HepG2 (cell line): ENCODE data around the gene ARMC2. TPM values are rescaled to one million over a fixed set of nuclear protein-coding genes. Genes with fewer than 3 reads are reported as not detected.
A peak's percentile ranks its signal among the peaks of the same experiment; 100 is the strongest.

ENCODE experiments used
- AKAP8 ChIP-seq: sonication (generic); formaldehyde crosslinking; IDR thresholded peaks from 2 replicates; pipeline ENCODE4 v1.5.1; 2020; ENCODE audit warnings: mild to moderate bottlenecking, missing genetic modification reagents
- CBX2 ChIP-seq, 2 experiments: fragments of 200-600 bp in 1 of 2; sonication (generic); formaldehyde crosslinking in 1 of 2; IDR thresholded peaks; 2 replicates each; pipeline versions ENCODE4 v1.7.0 to v1.8.1; 2018 to 2022; ENCODE audit warnings: low read depth in 2 of 2, low read length in 1 of 2, mild to moderate bottlenecking in 1 of 2, missing genetic modification reagents in 1 of 2
- JARID2 ChIP-seq: sonication (generic); formaldehyde crosslinking; IDR thresholded peaks from 2 replicates; pipeline ENCODE4 v1.8.1; 2023; ENCODE audit warnings: missing genetic modification reagents, inconsistent platforms; ENCODE audit not compliant: insufficient replicate concordance
- NFE2L2 ChIP-seq: fragments of 150-350 bp; IDR thresholded peaks from 2 replicates; pipeline ENCODE4 v1.6.1; 2014; ENCODE audit warnings: low read length
- RARG ChIP-seq: sonication (generic); formaldehyde crosslinking; IDR thresholded peaks from 2 replicates; pipeline ENCODE4 v1.4.0; 2020; ENCODE audit warnings: low read depth, mild to moderate bottlenecking, missing genetic modification reagents
- RFX1 ChIP-seq: fragments of 450-650 bp; IDR thresholded peaks from 2 replicates; pipeline ENCODE4 v1.6.1; 2017
- SIX4 ChIP-seq: sonication (generic); formaldehyde crosslinking; IDR thresholded peaks from 2 replicates; pipeline ENCODE4 v1.4.0; 2020; ENCODE audit warnings: missing genetic modification reagents
- SPEN ChIP-seq: sonication (generic); formaldehyde crosslinking; IDR thresholded peaks from 2 replicates; pipeline ENCODE4 v1.5.1; 2020; ENCODE audit warnings: low read depth, mild to moderate bottlenecking, missing genetic modification reagents
- TCF12 ChIP-seq, 2 experiments: fragments of 450-650 bp in 1 of 2; sonication (generic) in 1 of 2; formaldehyde crosslinking in 1 of 2; IDR thresholded peaks; 2 replicates each; pipeline versions ENCODE4 v1.6.1 to v1.8.0; 2017 to 2022; ENCODE audit warnings: antibody characterized with exemption in 1 of 2, mild to moderate bottlenecking in 1 of 2, missing genetic modification reagents in 1 of 2, moderate library complexity in 1 of 2
- XRCC5 ChIP-seq: fragments of 200-400 bp; formaldehyde crosslinking; optimal IDR thresholded peaks from 2 replicates; pipeline ENCODE3; 2017; ENCODE audit warnings: mild to moderate bottlenecking, low read length
- ZKSCAN8 ChIP-seq: IDR thresholded peaks from 2 replicates; pipeline ENCODE4 v1.6.1; 2016; ENCODE audit warnings: borderline replicate concordance, missing genetic modification reagents, missing compliant biosample characterization
- ZNF3 ChIP-seq: IDR thresholded peaks from 2 replicates; pipeline ENCODE4 v1.7.0; 2017; ENCODE audit warnings: inconsistent platforms
- ZNF317 ChIP-seq: sonication (generic); formaldehyde crosslinking; IDR thresholded peaks from 2 replicates; pipeline ENCODE4 v1.5.0; 2020; ENCODE audit warnings: mild to moderate bottlenecking, missing genetic modification reagents
- ZNF530 ChIP-seq: sonication (generic); formaldehyde crosslinking; IDR thresholded peaks from 2 replicates; pipeline ENCODE4 v1.5.0; 2020; ENCODE audit warnings: low read depth, mild to moderate bottlenecking, missing genetic modification reagents
- ZNF563 ChIP-seq: sonication (generic); formaldehyde crosslinking; IDR thresholded peaks from 2 replicates; pipeline ENCODE4 v1.8.0; 2022; ENCODE audit warnings: mild to moderate bottlenecking, moderate library complexity, missing genetic modification reagents
- ZNF703 ChIP-seq: sonication (generic); formaldehyde crosslinking; IDR thresholded peaks from 2 replicates; pipeline ENCODE4 v1.5.1; 2020; ENCODE audit warnings: missing genetic modification reagents, mild to moderate bottlenecking, moderate library complexity, borderline replicate concordance
- ZNF772 ChIP-seq: sonication (generic); formaldehyde crosslinking; IDR thresholded peaks from 2 replicates; pipeline ENCODE4 v1.5.0; 2020; ENCODE audit warnings: mild to moderate bottlenecking, missing genetic modification reagents
- ZNF782 ChIP-seq: sonication (generic); formaldehyde crosslinking; IDR thresholded peaks from 2 replicates; pipeline ENCODE4 v1.4.0; 2020; ENCODE audit warnings: missing genetic modification reagents, mild to moderate bottlenecking, borderline replicate concordance
- ZSCAN31 ChIP-seq: sonication (generic); formaldehyde crosslinking; IDR thresholded peaks from 2 replicates; pipeline ENCODE4 v1.5.0; 2020; ENCODE audit warnings: low read depth, mild to moderate bottlenecking, missing genetic modification reagents
- polyA plus RNA-seq, 8 experiments: library from polyadenylated mRNA; depleted of rRNA in 3 of 8; stranded (reverse) in 7 of 8; unstranded in 1 of 8; fragments of >200 nt; fragmentation: Illumina TruSeq in 4 of 8; extraction: Trizol in 4 of 8; gene quantifications; 2 replicates each; pipeline versions ENCODE4 v1.2.1 to v1.2.3, GENCODE V29; 2011 to 2016; ENCODE audit warnings: low read depth in 4 of 8, missing spikeins in 1 of 8, mixed read lengths in 1 of 8; ENCODE audit not compliant: insufficient read depth in 1 of 8
- total RNA-seq, 5 experiments: library from RNA; depleted of rRNA; stranded (reverse); fragments of >200 nt; fragmentation: Illumina TruSeq; extraction: Trizol; gene quantifications; 2 replicates each; pipeline ENCODE4 v1.2.3, GENCODE V29; 2016; ENCODE audit warnings: low read depth in 1 of 5
- TF ChIP-seq, protein P1 (sequence below): IDR thresholded peaks from 2 replicates; pipeline ENCODE4 v1.6.1; 2016
- TF ChIP-seq, protein P2 (sequence below): sonication (generic); formaldehyde crosslinking; IDR thresholded peaks from 2 replicates; pipeline ENCODE4 v1.4.0; 2020; ENCODE audit warnings: missing genetic modification reagents; ENCODE audit errors: not compliant biosample characterization
- TF ChIP-seq, protein P3 (sequence below): sonication (generic); formaldehyde crosslinking; IDR thresholded peaks from 2 replicates; pipeline ENCODE4 v1.4.0; 2020; ENCODE audit warnings: mild to moderate bottlenecking, missing genetic modification reagents
- TF ChIP-seq, protein P4 (sequence below): sonication (generic); formaldehyde crosslinking; IDR thresholded peaks from 2 replicates; pipeline ENCODE4 v1.5.0; 2020; ENCODE audit warnings: mild to moderate bottlenecking, missing genetic modification reagents

Gene ARMC2
- total and polyA plus RNA-seq, 2 of the 13 experiments (the other 11 are each of a cell fraction or from before 2014, with no cell fraction given), result 1.4 to 3.2 TPM

DNA sequence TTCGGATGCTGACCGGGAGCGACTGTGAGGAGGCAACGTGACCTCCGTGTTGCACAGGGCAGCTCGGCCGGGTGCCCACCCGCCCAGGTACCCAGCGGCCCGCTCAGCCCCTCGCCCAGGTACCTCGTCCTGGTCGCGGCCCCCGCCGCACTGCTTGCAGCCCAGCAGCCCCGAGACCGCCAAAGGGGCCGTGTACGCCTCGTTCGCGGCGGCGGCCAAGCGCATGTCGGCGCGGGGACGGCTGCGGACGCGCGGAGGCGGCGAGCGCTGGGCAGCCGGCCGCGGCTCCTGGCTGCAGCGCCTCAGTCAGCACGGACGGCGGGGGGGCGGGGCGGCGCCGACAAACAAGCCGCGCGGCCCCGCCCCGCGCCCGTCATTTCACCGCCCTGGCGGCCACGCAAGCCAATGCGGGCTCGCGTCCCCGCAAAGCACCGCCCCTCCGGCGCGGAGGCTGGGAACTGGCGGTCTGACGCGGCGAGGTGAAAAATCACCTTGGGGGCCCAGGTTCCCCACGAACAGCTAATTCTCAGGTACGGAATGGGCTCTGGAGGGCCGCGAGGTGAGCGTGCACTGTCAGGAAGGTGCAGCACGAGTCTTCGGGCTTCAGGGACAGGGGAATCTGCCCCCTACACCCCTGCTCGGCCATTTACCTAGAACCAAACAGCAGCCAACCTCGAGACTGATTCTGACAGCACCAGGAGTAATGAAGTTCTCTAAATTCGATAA is 161.2 kb downstream of the ARMC2 start (continued):
- TF ChIP-seq, protein P1, sequence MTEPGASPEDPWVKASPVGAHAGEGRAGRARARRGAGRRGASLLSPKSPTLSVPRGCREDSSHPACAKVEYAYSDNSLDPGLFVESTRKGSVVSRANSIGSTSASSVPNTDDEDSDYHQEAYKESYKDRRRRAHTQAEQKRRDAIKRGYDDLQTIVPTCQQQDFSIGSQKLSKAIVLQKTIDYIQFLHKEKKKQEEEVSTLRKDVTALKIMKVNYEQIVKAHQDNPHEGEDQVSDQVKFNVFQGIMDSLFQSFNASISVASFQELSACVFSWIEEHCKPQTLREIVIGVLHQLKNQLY (CRISPR knock-in tag), result no peak
- peak; percentile 87 for TF ChIP-seq SPEN (CRISPR knock-in tag)
- TF ChIP-seq NFE2L2, result no peak
- no peak; the same call in 1 of the 2 replicates for TF ChIP-seq ZNF317 (CRISPR knock-in tag)
- TF ChIP-seq, protein P2, sequence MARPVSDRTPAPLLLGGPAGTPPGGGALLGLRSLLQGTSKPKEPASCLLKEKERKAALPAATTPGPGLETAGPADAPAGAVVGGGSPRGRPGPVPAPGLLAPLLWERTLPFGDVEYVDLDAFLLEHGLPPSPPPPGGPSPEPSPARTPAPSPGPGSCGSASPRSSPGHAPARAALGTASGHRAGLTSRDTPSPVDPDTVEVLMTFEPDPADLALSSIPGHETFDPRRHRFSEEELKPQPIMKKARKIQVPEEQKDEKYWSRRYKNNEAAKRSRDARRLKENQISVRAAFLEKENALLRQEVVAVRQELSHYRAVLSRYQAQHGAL, result peak; percentile 23
- no peak; the same call in 1 of the 2 replicates for TF ChIP-seq ZSCAN31 (CRISPR knock-in tag)
- TF ChIP-seq ZNF772, result no peak
- no peak for TF ChIP-seq TCF12 (IDR thresholded peaks at IDR 0.05)
- 0 out of 2 replicates have a peak, but pooled peaks have one; percentile 47 for TF ChIP-seq TCF12 (CRISPR knock-in tag; IDR thresholded peaks at IDR 0.05)
- no peak for TF ChIP-seq ZKSCAN8
- TF ChIP-seq XRCC5, result peak; percentile 8
- no peak for TF ChIP-seq RFX1
- TF ChIP-seq JARID2 (CRISPR knock-in tag), result no peak
- TF ChIP-seq ZNF703, result 0 out of 2 replicates have a peak, but pooled peaks have one; percentile 54
- TF ChIP-seq, protein P3, sequence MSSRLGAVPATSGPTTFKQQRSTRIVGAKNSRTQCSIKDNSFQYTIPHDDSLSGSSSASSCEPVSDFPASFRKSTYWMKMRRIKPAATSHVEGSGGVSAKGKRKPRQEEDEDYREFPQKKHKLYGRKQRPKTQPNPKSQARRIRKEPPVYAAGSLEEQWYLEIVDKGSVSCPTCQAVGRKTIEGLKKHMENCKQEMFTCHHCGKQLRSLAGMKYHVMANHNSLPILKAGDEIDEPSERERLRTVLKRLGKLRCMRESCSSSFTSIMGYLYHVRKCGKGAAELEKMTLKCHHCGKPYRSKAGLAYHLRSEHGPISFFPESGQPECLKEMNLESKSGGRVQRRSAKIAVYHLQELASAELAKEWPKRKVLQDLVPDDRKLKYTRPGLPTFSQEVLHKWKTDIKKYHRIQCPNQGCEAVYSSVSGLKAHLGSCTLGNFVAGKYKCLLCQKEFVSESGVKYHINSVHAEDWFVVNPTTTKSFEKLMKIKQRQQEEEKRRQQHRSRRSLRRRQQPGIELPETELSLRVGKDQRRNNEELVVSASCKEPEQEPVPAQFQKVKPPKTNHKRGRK (CRISPR knock-in tag), result no peak
- no peak for TF ChIP-seq RARG (CRISPR knock-in tag)
- TF ChIP-seq SIX4 (CRISPR knock-in tag), result no peak
- no peak for TF ChIP-seq CBX2 (IDR thresholded peaks at IDR 0.05; ENCODE audit: low read depth, low read length)
- no peak for TF ChIP-seq CBX2 (CRISPR knock-in tag; IDR thresholded peaks at IDR 0.05; ENCODE audit: low read depth)
- TF ChIP-seq ZNF3 (CRISPR knock-in tag), result no peak
- TF ChIP-seq, protein P4, sequence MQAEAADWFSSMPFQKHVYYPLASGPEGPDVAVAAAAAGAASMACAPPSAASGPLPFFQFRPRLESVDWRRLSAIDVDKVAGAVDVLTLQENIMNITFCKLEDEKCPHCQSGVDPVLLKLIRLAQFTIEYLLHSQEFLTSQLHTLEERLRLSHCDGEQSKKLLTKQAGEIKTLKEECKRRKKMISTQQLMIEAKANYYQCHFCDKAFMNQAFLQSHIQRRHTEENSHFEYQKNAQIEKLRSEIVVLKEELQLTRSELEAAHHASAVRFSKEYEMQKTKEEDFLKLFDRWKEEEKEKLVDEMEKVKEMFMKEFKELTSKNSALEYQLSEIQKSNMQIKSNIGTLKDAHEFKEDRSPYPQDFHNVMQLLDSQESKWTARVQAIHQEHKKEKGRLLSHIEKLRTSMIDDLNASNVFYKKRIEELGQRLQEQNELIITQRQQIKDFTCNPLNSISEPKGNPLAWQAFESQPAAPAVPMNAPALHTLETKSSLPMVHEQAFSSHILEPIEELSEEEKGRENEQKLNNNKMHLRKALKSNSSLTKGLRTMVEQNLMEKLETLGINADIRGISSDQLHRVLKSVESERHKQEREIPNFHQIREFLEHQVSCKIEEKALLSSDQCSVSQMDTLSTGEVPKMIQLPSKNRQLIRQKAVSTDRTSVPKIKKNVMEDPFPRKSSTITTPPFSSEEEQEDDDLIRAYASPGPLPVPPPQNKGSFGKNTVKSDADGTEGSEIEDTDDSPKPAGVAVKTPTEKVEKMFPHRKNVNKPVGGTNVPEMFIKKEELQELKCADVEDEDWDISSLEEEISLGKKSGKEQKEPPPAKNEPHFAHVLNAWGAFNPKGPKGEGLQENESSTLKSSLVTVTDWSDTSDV, result no peak
- 0 out of 2 replicates have a peak, but pooled peaks have one; percentile 61 for TF ChIP-seq ZNF782 (CRISPR knock-in tag)
- peak; percentile 95 for TF ChIP-seq ZNF563 (CRISPR knock-in tag)
- 0 out of 2 replicates have a peak, but pooled peaks have one; percentile 53 for TF ChIP-seq AKAP8 (CRISPR knock-in tag)
- TF ChIP-seq ZNF530, result no peak
